Upper lobe of left lung (tissue), 4 donors: ENCODE data around the gene KRTDAP.

ENCODE experiments used
- CTCF ChIP-seq, 6 experiments: fragments of 450-650 bp in 4 of 6; fragments of 200-600 bp in 2 of 6; sonication (generic) in 2 of 6; IDR thresholded peaks; one replicate each; pipeline ENCODE4 v1.5.1; 2016 to 2019; ENCODE audit warnings: antibody characterized with exemption in 6 of 6
- POLR2A ChIP-seq, 4 donors: fragments of 450-650 bp; IDR thresholded peaks; one replicate each; pipeline ENCODE4 v1.5.1; 2016 to 2017; ENCODE audit warnings: antibody characterized with exemption in 4 of 4, mild to moderate bottlenecking in 2 of 4
- POLR2AphosphoS5 ChIP-seq, 2 donors: sonication (generic); formaldehyde crosslinking; IDR thresholded peaks; one replicate each; pipeline ENCODE4 v1.5.1; 2017; ENCODE audit warnings: antibody characterized with exemption in 2 of 2

GRCh38 chr19:35444735-35445134, 45.5 kb downstream of the KRTDAP start:
- TF ChIP-seq CTCF (IDR thresholded peaks at IDR 0.05): no peak
- no peak for TF ChIP-seq POLR2AphosphoS5 (IDR thresholded peaks at IDR 0.05)
- TF ChIP-seq POLR2A (IDR thresholded peaks at IDR 0.05): no peak
